GM19193 (cell line): Measurements from ENCODE around the gene ZNF576.
A peak's percentile ranks its signal among the peaks of the same experiment; 100 is the strongest.

Experiments
- POLR2A ChIP-seq: IDR thresholded peaks from 4 replicates; pipeline ENCODE4 v1.6.1; 2011; ENCODE audit not compliant: insufficient read depth, insufficient read length; ENCODE audit errors: extremely low read depth

The ZNF576 gene

GRCh38 chr19:43607238-43608205 lies 11.1 kb downstream of the ZNF576 start:
- no peak for TF ChIP-seq POLR2A

- TF ChIP-seq POLR2A = no peak
These were observed 13.5 kb downstream of the ZNF576 start for GRCh38 chr19:43609872-43610271.

DNA sequence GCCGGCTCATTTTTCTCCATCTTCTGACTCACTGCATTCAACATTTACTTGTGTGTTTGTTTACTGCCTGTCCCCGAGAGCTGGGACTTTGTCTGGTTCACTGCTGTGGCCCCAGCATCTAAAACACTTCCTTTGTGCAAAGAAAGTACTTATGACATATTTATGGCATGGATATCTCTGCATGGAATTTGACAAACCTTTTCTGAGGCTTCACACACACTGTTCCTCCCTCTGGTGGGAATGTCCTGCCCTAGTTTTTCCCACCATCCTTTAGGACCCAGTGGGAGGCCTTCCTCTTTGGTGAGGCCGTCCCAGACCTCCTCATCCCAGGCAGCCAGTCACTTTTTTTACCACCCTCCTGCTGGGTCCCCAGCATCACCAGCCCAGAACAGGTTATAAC lies 14.1 kb downstream of the ZNF576 start:
- no peak for TF ChIP-seq POLR2A

DNA sequence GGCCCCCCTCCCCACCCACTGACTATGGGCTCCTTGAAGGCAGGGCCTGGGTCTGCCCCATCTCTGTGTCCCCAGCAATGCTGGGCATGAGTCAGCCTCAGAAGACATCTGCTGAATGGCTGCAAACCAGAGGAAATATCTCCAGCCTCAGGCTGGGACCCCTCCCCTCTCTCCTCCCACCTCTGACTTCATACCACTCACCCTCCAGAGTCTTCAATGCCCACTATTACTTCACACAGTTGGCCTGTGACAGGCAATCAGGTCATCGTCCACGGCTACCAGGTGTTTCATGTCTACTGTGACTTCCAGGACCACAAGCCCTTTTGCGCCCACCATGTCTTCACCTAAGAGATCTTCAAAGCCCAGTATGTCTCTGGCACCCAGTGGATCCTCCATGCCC lies 15.4 kb downstream of the ZNF576 start, which contains the start of gene SRRM5:
TSS of gene SRRM5 (plus strand) at position 301 of the 400 bp plus-strand sequence. CDS start at position 335, 34 bp downstream.
- no peak for TF ChIP-seq POLR2A

- TF ChIP-seq POLR2A = no peak
These were observed 16.0 kb downstream of the ZNF576 start for GRCh38 chr19:43612374-43612773.

DNA sequence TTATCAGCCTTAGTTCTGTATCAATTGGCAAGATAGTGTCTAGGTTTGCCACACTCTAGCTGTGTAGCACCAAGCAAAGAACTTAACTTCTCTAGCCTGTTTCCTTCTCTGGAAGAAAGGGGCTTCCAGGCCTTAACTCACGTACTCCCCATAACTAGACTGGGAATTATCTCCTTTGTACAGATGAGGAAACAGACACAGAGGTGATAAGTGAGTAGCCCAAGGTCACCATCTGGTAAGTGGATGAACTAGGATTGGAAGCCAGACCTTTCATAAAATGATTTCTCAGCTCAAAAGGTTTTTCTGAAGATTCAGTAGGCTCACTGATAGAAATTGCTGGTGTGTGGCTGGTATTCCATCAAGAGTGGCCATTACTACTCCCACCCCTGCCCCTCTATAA lies 19.9 kb downstream of the ZNF576 start:
- no peak for TF ChIP-seq POLR2A

DNA sequence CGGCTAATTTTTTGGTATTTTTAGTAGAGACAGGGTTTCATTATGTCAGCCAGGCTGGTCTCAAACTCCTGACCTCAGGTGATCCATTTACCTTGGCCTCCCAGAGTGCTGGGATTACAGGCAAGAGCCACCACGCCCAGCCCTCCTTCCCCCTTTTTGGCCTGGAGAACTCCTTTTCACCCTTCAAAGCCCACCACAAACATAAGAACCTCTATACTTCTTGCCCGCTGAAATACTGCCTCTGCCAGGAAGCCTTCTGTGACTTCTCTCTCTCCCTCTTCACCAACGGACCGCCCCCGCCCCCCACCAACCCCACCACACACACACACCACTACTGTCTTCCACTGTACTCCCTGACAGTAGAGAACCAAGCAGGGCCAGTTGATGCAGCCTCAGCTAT lies 20.6 kb downstream of the ZNF576 start:
- no peak for TF ChIP-seq POLR2A

DNA sequence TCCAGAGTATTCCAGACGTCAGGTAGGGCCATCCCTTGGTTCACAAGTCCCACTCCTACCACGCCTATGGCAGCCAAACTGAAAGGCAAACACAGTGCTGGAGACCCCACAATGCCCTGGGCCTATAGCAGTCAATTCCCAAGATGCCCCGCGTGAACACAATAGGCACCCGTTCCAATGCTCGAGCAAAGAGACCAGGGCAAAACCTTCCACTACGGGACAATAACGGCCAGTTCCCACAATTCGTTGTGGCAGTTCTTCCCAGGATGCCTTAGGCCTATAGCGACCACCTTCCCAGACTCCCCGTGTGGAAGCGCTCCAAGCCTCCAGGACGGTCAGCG lies 22.5 kb downstream of the ZNF576 start:
- TF ChIP-seq POLR2A = no peak

DNA sequence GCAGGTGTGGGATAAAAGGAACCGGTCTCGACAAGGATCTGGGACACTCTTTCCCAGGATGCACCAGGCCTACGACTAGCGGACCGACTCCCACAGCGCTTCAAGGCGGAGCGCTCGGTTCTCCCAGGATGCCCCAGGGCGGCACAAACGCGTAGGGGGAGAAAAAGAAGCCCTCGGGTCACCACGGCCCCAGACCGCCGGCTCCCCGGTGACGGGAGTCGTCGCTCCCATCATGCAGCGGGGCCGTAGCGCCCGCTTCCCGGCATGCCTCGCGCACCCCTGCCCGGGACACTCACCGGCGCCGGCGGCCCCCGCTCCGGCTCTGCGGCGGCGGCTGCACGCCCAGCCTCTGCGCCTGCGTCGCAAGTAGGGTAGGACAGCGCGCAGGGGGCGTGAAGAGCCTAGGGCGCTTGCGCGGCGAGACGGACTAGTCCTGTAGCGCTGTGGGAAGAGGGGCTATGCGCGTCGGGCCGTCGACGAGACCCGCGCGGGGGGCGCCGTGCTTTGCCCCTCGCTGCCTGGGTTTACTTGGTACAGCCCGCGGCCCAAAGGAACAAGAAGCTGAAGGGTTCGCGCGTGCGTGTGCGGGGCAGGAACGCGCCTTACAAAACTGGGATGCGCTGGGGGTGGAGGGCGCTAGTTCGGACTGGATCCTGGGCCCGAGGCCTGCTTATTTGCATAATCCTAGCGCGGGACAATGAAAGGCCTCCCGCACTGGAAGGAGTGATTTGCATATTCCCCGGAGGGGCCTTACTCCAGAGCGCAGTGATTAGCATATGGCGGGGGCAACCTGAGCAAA lies 23.1 kb downstream of the ZNF576 start, which contains the start of gene ZNF428:
TSS of gene ZNF428 (minus strand) at position 368 of the 799 bp plus-strand sequence. CDS start 5,325 bp downstream, outside the sequence.
- peak; percentile 84 for TF ChIP-seq POLR2A

DNA sequence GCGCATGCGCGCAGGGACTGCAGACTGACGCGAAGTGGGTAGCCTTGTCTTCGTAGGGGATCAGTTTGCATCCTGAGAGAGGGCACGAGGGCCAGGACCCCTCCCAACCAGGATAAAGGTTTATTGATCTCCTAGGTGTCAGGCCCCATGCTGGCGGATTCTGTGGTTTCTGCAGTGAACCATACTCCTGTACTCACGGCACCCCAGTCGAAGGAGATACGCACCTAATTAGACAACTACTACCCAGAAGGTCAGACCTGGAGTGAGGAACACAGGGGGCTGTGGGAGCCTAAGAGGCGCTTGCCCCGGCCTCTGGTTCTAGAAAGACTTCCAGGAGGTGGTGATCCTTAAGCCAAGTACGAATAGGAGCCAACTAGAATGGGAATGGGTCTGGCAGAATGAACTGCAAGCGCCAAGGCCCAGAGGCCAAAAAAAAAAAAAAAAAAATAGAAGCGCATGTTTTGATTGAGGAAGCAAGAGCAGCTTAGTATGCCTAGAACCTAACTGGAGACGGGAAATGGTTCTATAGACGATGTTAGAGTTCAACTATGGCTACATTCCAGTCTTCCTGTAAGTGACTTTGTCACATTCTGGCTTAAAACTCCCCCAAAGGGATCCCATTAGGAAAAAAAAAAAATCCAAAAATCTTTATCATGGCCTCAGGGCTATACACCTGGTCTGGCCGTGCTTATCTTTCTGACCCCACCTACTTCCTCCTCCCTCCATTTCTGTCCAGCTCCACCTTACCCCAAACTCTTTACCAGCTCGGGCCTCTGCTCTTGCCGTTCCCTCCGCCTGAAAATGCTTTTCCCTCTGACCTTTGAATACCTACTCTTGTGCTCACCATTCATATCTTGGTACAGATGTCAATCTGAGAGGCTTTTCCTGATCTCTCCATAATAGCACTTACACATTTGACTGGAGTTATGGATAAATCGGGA lies 23.9 kb downstream of the ZNF576 start:
- no peak for TF ChIP-seq POLR2A

DNA sequence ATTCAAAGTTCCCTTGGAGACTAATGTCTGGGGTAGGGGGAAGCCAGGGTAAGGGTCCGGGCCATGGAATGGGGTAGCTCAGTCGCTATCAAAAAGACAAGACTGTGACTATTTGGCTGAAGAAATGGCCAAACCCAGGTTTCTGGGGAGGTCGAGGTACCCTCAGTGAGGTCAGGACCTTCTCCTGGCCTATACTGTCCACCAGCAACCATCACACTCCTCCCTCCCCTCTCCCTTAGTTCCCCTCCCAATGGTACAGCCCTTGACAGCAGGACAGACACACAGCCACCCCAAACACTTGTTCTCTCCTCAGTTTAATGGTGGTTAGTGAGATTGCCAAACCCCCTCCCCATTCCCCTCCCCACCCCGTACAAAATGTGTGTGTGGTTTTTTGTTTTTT lies 25.7 kb downstream of the ZNF576 start:
- TF ChIP-seq POLR2A = no peak

DNA sequence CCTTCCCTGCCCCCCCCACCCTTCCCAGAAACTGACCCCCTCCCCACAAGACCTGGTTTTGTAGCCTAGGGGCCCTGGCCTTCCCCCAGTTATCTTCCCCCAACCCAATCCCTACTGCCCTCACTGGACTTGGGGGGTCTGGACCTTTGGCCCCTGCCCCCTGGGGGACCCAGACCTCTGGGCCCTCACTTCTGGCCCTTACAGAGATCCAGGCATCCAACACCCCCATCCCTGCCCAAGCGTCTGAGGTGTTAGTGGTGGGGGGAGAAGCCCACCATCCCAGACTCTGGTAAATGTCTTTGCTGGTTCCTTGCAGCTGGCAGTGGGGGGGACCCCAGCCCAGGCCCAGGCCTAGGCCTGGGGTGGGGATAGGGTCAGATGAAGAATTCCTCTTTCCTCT lies 26.6 kb downstream of the ZNF576 start:
- TF ChIP-seq POLR2A = no peak

DNA sequence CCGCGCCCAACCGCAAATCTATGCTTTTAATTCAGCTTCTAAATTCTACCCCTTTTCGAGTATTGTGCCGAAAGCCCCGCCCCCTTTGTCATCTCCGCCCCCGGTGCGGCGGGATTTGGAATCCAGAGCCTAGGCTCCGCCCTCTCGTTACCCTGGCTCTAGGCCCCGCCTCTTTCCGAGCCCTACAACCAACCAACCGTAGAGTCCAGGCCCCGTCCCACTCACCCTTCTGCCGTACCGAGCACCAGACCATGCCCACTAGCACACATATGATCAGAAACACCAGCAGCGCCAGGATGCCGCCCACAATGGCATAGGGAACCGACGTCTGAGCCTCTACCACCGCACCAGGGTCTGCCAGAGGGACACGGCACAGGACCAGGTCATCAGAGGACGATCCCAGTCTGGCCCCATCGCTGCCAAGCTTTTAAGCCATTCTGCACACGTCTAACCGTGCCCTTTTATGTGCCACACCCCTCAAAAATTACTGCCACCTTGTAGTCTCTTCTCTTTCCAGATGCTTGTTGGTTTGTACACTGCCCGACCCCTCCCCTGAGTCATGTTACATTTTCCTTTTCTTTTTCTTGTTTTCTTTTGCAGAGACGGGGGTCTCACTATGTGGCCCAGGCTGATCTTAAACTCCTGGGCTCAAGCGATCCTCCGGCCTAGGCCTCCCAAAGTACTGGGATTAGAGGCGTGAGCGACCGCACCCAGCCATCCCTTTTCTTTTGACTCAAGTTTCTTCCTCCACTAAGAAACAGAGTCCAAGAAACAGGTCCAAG lies 27.7 kb downstream of the ZNF576 start:
- TF ChIP-seq POLR2A = no peak

DNA sequence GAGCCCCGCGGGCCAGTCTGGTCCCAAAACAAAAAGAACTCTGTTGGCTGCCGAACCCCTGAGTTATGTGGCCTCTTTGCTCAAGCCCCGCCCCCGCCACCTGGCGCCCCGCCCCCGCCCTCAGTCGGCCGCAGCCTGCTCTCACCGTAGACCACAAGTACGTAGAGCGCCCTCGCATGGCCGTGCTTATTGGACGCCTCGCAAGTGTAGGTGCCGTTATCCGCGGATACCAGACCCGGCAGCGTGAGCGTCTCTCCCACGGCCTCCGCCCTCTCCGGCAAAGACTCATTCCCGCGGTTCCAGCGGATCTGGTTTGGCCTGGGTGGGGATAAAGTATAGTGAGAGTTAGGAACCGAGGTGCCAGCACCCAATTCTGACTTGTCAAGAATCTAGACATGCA lies 28.5 kb downstream of the ZNF576 start:
- TF ChIP-seq POLR2A = no peak
